ENCODE data around the gene MPL. TPM values are rescaled to one million over a fixed set of nuclear protein-coding genes. Genes with fewer than 3 reads are reported as not detected.
A peak's percentile ranks its signal among the peaks of the same experiment; 100 is the strongest.

The MPL gene
- total RNA-seq, 2 donors from 2014 or later, result 0.94 to 16.6 TPM

- ATAC-seq, result no peak
- no peaks in the 10 kb centered on the region for H3K9me3 ChIP-seq (ENCODE audit: control insufficient read depth, low read length, poor library complexity, severe bottlenecking)
- H3K4me3 Mint-ChIP-seq, result no peak overlapping the region
- no peaks in the 10 kb centered on the region for H3K27me3 Mint-ChIP-seq
- no peak overlapping the region for H3K27ac Mint-ChIP-seq
- peaks cover 2% of the 10 kb centered on the region for H3K4me1 Mint-ChIP-seq
- H3K36me3 Mint-ChIP-seq (ENCODE audit: low read depth), result peaks cover 2% of the 10 kb centered on the region
- DNase-seq, result no peak
Measured at GRCh38 chr1:43321331-43321891, 16.2 kb upstream of the MPL start.

- H3K36me3 Mint-ChIP-seq (ENCODE audit: low read depth), result peaks cover 2% of the 10 kb centered on the region
- no peak for ATAC-seq
- no peaks in the 10 kb centered on the region for H3K4me1 Mint-ChIP-seq
- no peaks in the 10 kb centered on the region for H3K27me3 Mint-ChIP-seq
- DNase-seq, result no peak
- no peaks in the 10 kb centered on the region for H3K9me3 ChIP-seq (ENCODE audit: control insufficient read depth, low read length, poor library complexity, severe bottlenecking)
- no peak overlapping the region for H3K4me3 Mint-ChIP-seq
- no peak overlapping the region for H3K27ac Mint-ChIP-seq
Measured at GRCh38 chr1:43322506-43322905, 15.1 kb upstream of the MPL start.

GRCh38 chr1:43324810-43325209, 12.8 kb upstream of the MPL start:
- H3K36me3 Mint-ChIP-seq (ENCODE audit: low read depth), result peaks cover 2% of the 10 kb centered on the region
- no peak overlapping the region for H3K4me3 Mint-ChIP-seq
- no peak overlapping the region for H3K27ac Mint-ChIP-seq
- DNase-seq (no peak), ATAC-seq (no peak)
- H3K27me3 Mint-ChIP-seq, result no peaks in the 10 kb centered on the region
- no peaks in the 10 kb centered on the region for H3K9me3 ChIP-seq (ENCODE audit: control insufficient read depth, low read length, poor library complexity, severe bottlenecking)
- no peaks in the 10 kb centered on the region for H3K4me1 Mint-ChIP-seq

GRCh38 chr1:43325381-43325780, 12.2 kb upstream of the MPL start:
- Mint-ChIP-seq H3K27ac (no peak overlapping the region), H3K4me1 (peaks cover 1% of the 10 kb centered on the region), H3K36me3 (ENCODE audit: low read depth) (peaks cover 2% of the 10 kb centered on the region), H3K27me3 (no peaks in the 10 kb centered on the region), H3K4me3 (no peak overlapping the region)
- H3K9me3 ChIP-seq (ENCODE audit: control insufficient read depth, low read length, poor library complexity, severe bottlenecking), result no peaks in the 10 kb centered on the region
- no peak for ATAC-seq
- no peak for DNase-seq

GRCh38 chr1:43327549-43328292, 9.9 kb upstream of the MPL start:
- Mint-ChIP-seq H3K27me3 (no peaks in the 10 kb centered on the region), H3K36me3 (ENCODE audit: low read depth) (peaks cover 2% of the 10 kb centered on the region), H3K4me1 (peaks cover 2% of the 10 kb centered on the region), H3K27ac (no peak overlapping the region), H3K4me3 (no peak overlapping the region)
- no peak for DNase-seq
- H3K9me3 ChIP-seq (ENCODE audit: control insufficient read depth, low read length, poor library complexity, severe bottlenecking), result no peaks in the 10 kb centered on the region
- no peak for ATAC-seq

- H3K36me3 Mint-ChIP-seq (ENCODE audit: low read depth), result peaks cover 10% of the 10 kb centered on the region
- H3K9me3 ChIP-seq (ENCODE audit: control insufficient read depth, low read length, poor library complexity, severe bottlenecking), result no peaks in the 10 kb centered on the region
- DNase-seq, result no peak
- ATAC-seq, result no peak
- no peak overlapping the region for H3K27ac Mint-ChIP-seq
- H3K4me1 Mint-ChIP-seq, result peaks cover 7% of the 10 kb centered on the region
- peaks cover 6% of the 10 kb centered on the region for H3K27me3 Mint-ChIP-seq
- H3K4me3 Mint-ChIP-seq, result no peak overlapping the region
Measured at GRCh38 chr1:43329995-43330751, 7.4 kb upstream of the MPL start.

GRCh38 chr1:43331688-43332087, 5.9 kb upstream of the MPL start:
- Mint-ChIP-seq H3K4me3 (no peak overlapping the region), H3K4me1 (peaks cover 7% of the 10 kb centered on the region), H3K27ac (no peak overlapping the region), H3K27me3 (peaks cover 6% of the 10 kb centered on the region), H3K36me3 (ENCODE audit: low read depth) (peaks cover 8% of the 10 kb centered on the region)
- ATAC-seq (no peak), DNase-seq (no peak)
- H3K9me3 ChIP-seq (ENCODE audit: control insufficient read depth, low read length, poor library complexity, severe bottlenecking), result no peaks in the 10 kb centered on the region

GRCh38 chr1:43334453-43335205, 3.0 kb upstream of the MPL start:
- Mint-ChIP-seq H3K36me3 (ENCODE audit: low read depth) (peaks cover 8% of the 10 kb centered on the region), H3K4me3 (no peak overlapping the region), H3K4me1 (peaks cover 7% of the 10 kb centered on the region), H3K27me3 (peaks cover 10% of the 10 kb centered on the region), H3K27ac (peak overlapping the region; percentile 67)
- no peak for ATAC-seq
- no peak for DNase-seq
- no peaks in the 10 kb centered on the region for H3K9me3 ChIP-seq (ENCODE audit: control insufficient read depth, low read length, poor library complexity, severe bottlenecking)

GRCh38 chr1:43338001-43338400, 383 bp downstream of the MPL start:
- H3K4me3 Mint-ChIP-seq, result no peak overlapping the region
- DNase-seq, result no peak
- H3K27me3 Mint-ChIP-seq, result peaks cover 10% of the 10 kb centered on the region
- no peak overlapping the region for H3K27ac Mint-ChIP-seq
- no peak for ATAC-seq
- H3K36me3 Mint-ChIP-seq (ENCODE audit: low read depth), result peaks cover 8% of the 10 kb centered on the region
- peaks cover 5% of the 10 kb centered on the region for H3K4me1 Mint-ChIP-seq
- no peaks in the 10 kb centered on the region for H3K9me3 ChIP-seq (ENCODE audit: control insufficient read depth, low read length, poor library complexity, severe bottlenecking)

GRCh38 chr1:43339584-43340232, 2.1 kb downstream of the MPL start:
- Mint-ChIP-seq H3K4me3 (no peak overlapping the region), H3K27me3 (peaks cover 10% of the 10 kb centered on the region), H3K36me3 (ENCODE audit: low read depth) (peaks cover 5% of the 10 kb centered on the region), H3K27ac (no peak overlapping the region), H3K4me1 (peaks cover 4% of the 10 kb centered on the region)
- ATAC-seq (no peak), DNase-seq (no peak)
- H3K9me3 ChIP-seq (ENCODE audit: control insufficient read depth, low read length, poor library complexity, severe bottlenecking), result no peaks in the 10 kb centered on the region

GRCh38 chr1:43340559-43340958, 2.9 kb downstream of the MPL start:
- peaks cover 4% of the 10 kb centered on the region for H3K4me1 Mint-ChIP-seq
- no peak overlapping the region for H3K4me3 Mint-ChIP-seq
- no peak for ATAC-seq
- no peak for DNase-seq
- peaks cover 3% of the 10 kb centered on the region for H3K36me3 Mint-ChIP-seq (ENCODE audit: low read depth)
- no peak overlapping the region for H3K27ac Mint-ChIP-seq
- peaks cover 9% of the 10 kb centered on the region for H3K27me3 Mint-ChIP-seq
- no peaks in the 10 kb centered on the region for H3K9me3 ChIP-seq (ENCODE audit: control insufficient read depth, low read length, poor library complexity, severe bottlenecking)

GRCh38 chr1:43344267-43344850, 6.7 kb downstream of the MPL start:
- ATAC-seq, result no peak
- Mint-ChIP-seq H3K27me3 (peaks cover 5% of the 10 kb centered on the region), H3K27ac (peak overlapping the region; percentile 72), H3K4me1 (peaks cover 17% of the 10 kb centered on the region), H3K4me3 (no peak overlapping the region), H3K36me3 (ENCODE audit: low read depth) (peaks cover 3% of the 10 kb centered on the region)
- no peak for DNase-seq
- no peaks in the 10 kb centered on the region for H3K9me3 ChIP-seq (ENCODE audit: control insufficient read depth, low read length, poor library complexity, severe bottlenecking)
